IMR-90 (cell line): ENCODE measurements around the gene PRCP. TPM values are rescaled to one million over a fixed set of nuclear protein-coding genes. Genes with fewer than 3 reads are reported as not detected.

Experiments
- ATAC-seq: fragments of 200-7000 bp; cut with Tn5 transposase; 2 replicates; pipeline ENCODE4 v1.9.1; 2020; ENCODE audit warnings: low read depth, mild to moderate bottlenecking, moderate library complexity
- BruUV-seq: library from RNA; stranded (reverse); fragments of 400-500 nt; replicated peaks from 2 replicates; lab custom pipeline; 2021; lab: Mats Ljungman, UMichigan
- CTCF ChIA-PET: fragments of 300-600 bp; formaldehyde crosslinking; extraction: SDS; loops from one replicate; lab custom pipeline; 2021; ENCODE audit warnings: antibody characterized with exemption; lab: Yijun Ruan, JAX
- POLR2A ChIA-PET: fragments of 300-600 bp; sonication (Branson Sonifier 250); formaldehyde crosslinking; loops from one replicate; lab custom pipeline; 2022; ENCODE audit warnings: antibody characterized with exemption; ENCODE audit not compliant: unreplicated experiment; lab: Charles Lee
- DNase-seq: peaks from one replicate; pipeline ENCODE4 v3.0.0; 2013
- H2AFZ ChIP-seq: replicated peaks from 2 replicates; pipeline ENCODE3; 2013; ENCODE audit warnings: low read length, mild to moderate bottlenecking; ENCODE audit not compliant: poor library complexity
- H2AK5ac ChIP-seq: 2 replicates; pipeline ENCODE4 v1.6.1; 2013; ENCODE audit warnings: low read depth, low read length, inconsistent platforms
- H2AK9ac ChIP-seq: replicated peaks from 2 replicates; pipeline ENCODE3; 2013; ENCODE audit warnings: mild to moderate bottlenecking, low read depth, low read length, moderate library complexity; ENCODE audit not compliant: poor library complexity
- H2BK120ac ChIP-seq: 2 replicates; pipeline ENCODE4 v1.6.1; 2013; ENCODE audit warnings: low read depth, low read length, inconsistent platforms
- H2BK15ac ChIP-seq: 3 replicates; pipeline ENCODE4 v1.6.1; 2013; ENCODE audit warnings: low read depth, low read length, inconsistent platforms
- H2BK20ac ChIP-seq: 2 replicates; pipeline ENCODE4 v1.6.1; 2013; ENCODE audit warnings: low read depth, mild to moderate bottlenecking, inconsistent platforms, low read length, moderate library complexity
- H2BK5ac ChIP-seq: 2 replicates; pipeline ENCODE4 v1.6.1; 2013; ENCODE audit warnings: mild to moderate bottlenecking, low read depth, low read length, inconsistent platforms; ENCODE audit not compliant: poor library complexity, severe bottlenecking
- H3K14ac ChIP-seq: replicated peaks from 2 replicates; pipeline ENCODE4 v1.6.1; 2013; ENCODE audit warnings: low read depth, low read length, inconsistent platforms
- H3K18ac ChIP-seq: 2 replicates; pipeline ENCODE4 v1.6.1; 2013; ENCODE audit warnings: low read depth, low read length, control low read depth
- H3K23ac ChIP-seq: 2 replicates; pipeline ENCODE4 v1.6.1; 2013; ENCODE audit warnings: low read depth, low read length, inconsistent platforms
- H3K27ac ChIP-seq: 2 replicates; pipeline ENCODE4 v1.5.1; 2013; ENCODE audit warnings: mild to moderate bottlenecking, control low read depth, low read length; ENCODE audit not compliant: insufficient read depth
- H3K27me3 ChIP-seq: 2 replicates; pipeline ENCODE4 v1.6.1; 2013; ENCODE audit warnings: low read length; ENCODE audit not compliant: control insufficient read depth, insufficient read depth
- H3K36me3 ChIP-seq: 2 replicates; pipeline ENCODE4 v1.6.1; 2013; ENCODE audit warnings: low read length, mixed read lengths; ENCODE audit not compliant: control insufficient read depth, insufficient read depth
- H3K4ac ChIP-seq: 2 replicates; pipeline ENCODE4 v1.6.1; 2013; ENCODE audit warnings: low read depth, low read length, inconsistent platforms
- H3K4me1 ChIP-seq: 2 replicates; pipeline ENCODE4 v1.6.1; 2013; ENCODE audit warnings: low read length, mixed read lengths; ENCODE audit not compliant: control insufficient read depth, insufficient read depth
- H3K4me2 ChIP-seq: 2 replicates; pipeline ENCODE4 v1.6.1; 2013; ENCODE audit warnings: low read depth, mild to moderate bottlenecking, control low read depth, low read length, moderate library complexity
- H3K4me3 ChIP-seq: 2 replicates; pipeline ENCODE4 v1.5.1; 2013; ENCODE audit warnings: low read depth, mild to moderate bottlenecking, control low read depth, low read length, moderate library complexity; ENCODE audit not compliant: insufficient read depth
- H3K56ac ChIP-seq: 2 replicates; pipeline ENCODE4 v1.6.1; 2013; ENCODE audit warnings: low read length, inconsistent platforms; ENCODE audit not compliant: insufficient read depth; ENCODE audit errors: extremely low read depth
- H3K79me1 ChIP-seq, 2 experiments: 2 replicates each; pipeline ENCODE4 v1.6.1; 2013; ENCODE audit warnings: low read length in 2 of 2, inconsistent platforms in 1 of 2, low read depth in 1 of 2
- H3K9ac ChIP-seq: 2 replicates; pipeline ENCODE4 v1.6.1; 2013; ENCODE audit warnings: low read depth, low read length, control low read depth
- H3K9me1 ChIP-seq: 2 replicates; pipeline ENCODE4 v1.6.1; 2013; ENCODE audit warnings: low read length, inconsistent platforms; ENCODE audit not compliant: insufficient read depth
- H3K9me3 ChIP-seq: 2 replicates; pipeline ENCODE4 v1.6.1; 2013; ENCODE audit warnings: low read length; ENCODE audit not compliant: control insufficient read depth, insufficient read depth
- H4K20me1 ChIP-seq: 2 replicates; pipeline ENCODE4 v1.6.1; 2013; ENCODE audit warnings: low read length, inconsistent platforms; ENCODE audit not compliant: insufficient read depth
- H4K5ac ChIP-seq: 2 replicates; pipeline ENCODE4 v1.6.1; 2013; ENCODE audit warnings: mild to moderate bottlenecking, low read depth, low read length, control low read depth
- H4K8ac ChIP-seq, 2 experiments: 2 replicates each; pipeline ENCODE4 v1.6.1; 2013; ENCODE audit warnings: low read depth in 2 of 2, low read length in 2 of 2, control low read depth in 1 of 2, inconsistent platforms in 1 of 2
- H4K91ac ChIP-seq: 2 replicates; pipeline ENCODE4 v1.6.1; 2013; ENCODE audit warnings: low read depth, low read length, inconsistent platforms; ENCODE audit not compliant: insufficient read depth
- CEBPB ChIP-seq: IDR thresholded peaks from 2 replicates; pipeline ENCODE4 v1.6.1; 2012; ENCODE audit warnings: low read depth, low read length, improper control_type of control experiment
- CHD1 ChIP-seq: IDR thresholded peaks from 2 replicates; pipeline ENCODE4 v1.6.1; 2012; ENCODE audit warnings: low read depth, low read length, improper control_type of control experiment
- FOS ChIP-seq: fragments of 150-350 bp; IDR thresholded peaks from 2 replicates; pipeline ENCODE4 v1.6.1; 2016; ENCODE audit warnings: low read depth, low read length
- MAFK ChIP-seq: IDR thresholded peaks from 2 replicates; pipeline ENCODE4 v1.6.1; 2012; ENCODE audit warnings: low read depth, low read length, improper control_type of control experiment
- MAZ ChIP-seq: IDR thresholded peaks from 2 replicates; pipeline ENCODE4 v1.6.1; 2012; ENCODE audit warnings: low read depth, mild to moderate bottlenecking, low read length, improper control_type of control experiment, moderate library complexity, borderline replicate concordance
- RAD21 ChIP-seq: IDR thresholded peaks from 2 replicates; pipeline ENCODE4 v1.6.1; 2012; ENCODE audit warnings: low read length, improper control_type of control experiment
- WGBS, 2 experiments: methylation state at CpG; one replicate each; pipeline versions ENCODE4 v1.1.5 to v1.1.7; 2013; ENCODE audit warnings: missing lambda C conversion rate in 2 of 2; ENCODE audit not compliant: insufficient read length in 1 of 2; ENCODE audit errors: extremely low coverage in 2 of 2; 5-methylcytosine and 5-hydroxymethylcytosine counted together
- dilution Hi-C: fragments of 300-500 bp; cut with HindIII; formaldehyde crosslinking; loops from one replicate; pipeline ENCODE4 v1.14.3; 2018; ENCODE audit warnings: low sequenced_read_pairs; ENCODE audit not compliant: unreplicated experiment
- in situ Hi-C: fragments of 300-500 bp; cut with MboI; formaldehyde crosslinking; loops from 3 replicates; pipeline ENCODE4 v1.14.3; 2019; ENCODE audit warnings: low sequenced_read_pairs, inconsistent platforms, mixed read lengths
- intact Hi-C: fragments of 100-400 bp; cut with micrococcal nuclease; formaldehyde crosslinking; loops from 2 replicates; pipeline ENCODE4 v1.10.0; 2022
- polyA plus RNA-seq, 3 experiments: library from polyadenylated mRNA; depleted of rRNA; stranded (reverse); fragments of >200 nt; gene quantifications; 2 replicates each; pipeline ENCODE4 v1.2.3, GENCODE V29; 2012; ENCODE audit warnings: low replicate concordance in 1 of 3
- total RNA-seq: library from RNA; depleted of rRNA; stranded (reverse); fragments of >200 nt; gene quantifications from 2 replicates; pipeline ENCODE4 v1.2.3, GENCODE V29; 2012
- TF ChIP-seq, protein P1 (sequence below): fragments of 150-350 bp; IDR thresholded peaks from 2 replicates; pipeline ENCODE4 v1.6.1; 2017; ENCODE audit warnings: mild to moderate bottlenecking, antibody characterized with exemption, low read length, low read depth

PRCP gene
- total and polyA plus RNA-seq, 2 of the 4 experiments (the other 2 are of a cell fraction): 31.7 to 64.9 TPM

DNA sequence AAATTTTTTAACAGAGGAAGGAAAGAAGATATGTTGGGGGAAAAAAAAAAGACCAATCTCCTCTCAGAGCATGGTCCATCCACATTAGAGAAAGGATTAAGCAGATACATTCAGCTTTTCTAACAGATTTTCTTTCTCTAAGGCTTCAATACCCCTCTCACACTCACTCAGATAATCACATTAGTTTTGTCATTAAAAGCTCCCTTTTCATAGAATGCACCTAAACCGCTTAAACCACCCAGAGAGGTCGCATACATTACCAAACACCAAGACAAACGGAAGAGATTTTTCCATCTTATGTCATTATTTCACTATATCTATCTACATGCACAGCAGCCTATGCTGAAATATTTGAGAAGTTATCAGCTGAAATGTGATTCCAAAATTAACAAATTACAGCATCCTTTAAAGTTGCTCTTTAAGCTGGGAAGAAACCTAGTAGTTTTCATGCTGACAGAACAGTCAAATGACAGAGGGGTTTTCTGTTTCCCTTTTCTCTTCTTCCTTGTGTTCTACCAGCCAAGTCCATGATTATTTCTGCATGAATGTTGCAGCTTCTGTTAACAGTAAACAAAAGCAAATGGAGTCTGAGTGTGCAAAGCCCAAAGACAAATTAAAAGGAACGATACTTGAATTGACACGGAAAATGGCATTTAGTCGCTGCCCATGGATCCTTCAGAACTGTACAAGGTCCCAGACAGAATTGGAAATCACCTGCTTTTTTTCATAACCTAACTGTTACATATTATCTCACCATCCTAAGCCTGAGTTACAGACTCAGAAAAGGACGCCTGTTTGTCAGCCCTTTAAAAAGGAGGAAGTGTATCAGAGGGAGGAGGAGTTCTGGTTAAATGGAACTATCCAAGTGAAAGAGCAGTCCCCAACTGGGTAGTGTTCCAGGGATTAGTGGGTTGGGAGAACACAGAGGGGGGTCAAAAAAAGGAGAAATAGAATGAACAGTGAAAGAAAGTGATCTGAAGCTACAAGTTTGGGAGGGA lies 54.6 kb downstream of the PRCP start:
- H3K79me1 ChIP-seq: no peaks in the 10 kb centered on the region
- no peak overlapping the region for H2BK5ac ChIP-seq
- H2BK20ac ChIP-seq: no peak overlapping the region
- H3K9me1 ChIP-seq: no peaks in the 10 kb centered on the region; the same call in 1 of the 2 replicates
- H3K4me3 ChIP-seq: no peak overlapping the region
- H4K20me1 ChIP-seq: no peaks in the 10 kb centered on the region
- no peak overlapping the region for H3K4ac ChIP-seq
- no peak overlapping the region for H3K23ac ChIP-seq
- H3K36me3 ChIP-seq: 0 out of 2 replicates have a peak, but pooled peaks cover 2% of the 10 kb centered on the region
- no peak overlapping the region for H2AK9ac ChIP-seq
- H4K8ac ChIP-seq: no peak overlapping the region
- intact Hi-C loops: no loop called here
- ATAC-seq (no peak), DNase-seq (no peak)
- H3K27ac ChIP-seq: no peak overlapping the region
- POLR2A ChIA-PET: no interaction called here
- WGBS, 2 experiments: 90% methylated on average over 2 of the region's 7 CpGs; no CpG with 5 or more reads in 1 of the 2 experiments
- no peak overlapping the region for H3K18ac ChIP-seq
- no peak overlapping the region for H2AFZ ChIP-seq
- no peak overlapping the region for H2BK15ac ChIP-seq
- CTCF ChIA-PET: interaction anchor here (0.6 kb wide), 1 partner anchor 22 kb away, joined by 5 read pairs; no protein-coding TSS in a partner anchor
- no peak overlapping the region for H4K5ac ChIP-seq
- H3K27me3 ChIP-seq: no peaks in the 10 kb centered on the region
- H2BK120ac ChIP-seq: no peak overlapping the region
- no peak overlapping the region for H2AK5ac ChIP-seq
- H4K91ac ChIP-seq: no peak overlapping the region
- H3K9ac ChIP-seq: no peak overlapping the region
- TF ChIP-seq CEBPB (no peak), FOS (no peak), MAZ (no peak), MAFK (no peak), RAD21 (no peak), CHD1 (no peak)
- TF ChIP-seq, protein P1, sequence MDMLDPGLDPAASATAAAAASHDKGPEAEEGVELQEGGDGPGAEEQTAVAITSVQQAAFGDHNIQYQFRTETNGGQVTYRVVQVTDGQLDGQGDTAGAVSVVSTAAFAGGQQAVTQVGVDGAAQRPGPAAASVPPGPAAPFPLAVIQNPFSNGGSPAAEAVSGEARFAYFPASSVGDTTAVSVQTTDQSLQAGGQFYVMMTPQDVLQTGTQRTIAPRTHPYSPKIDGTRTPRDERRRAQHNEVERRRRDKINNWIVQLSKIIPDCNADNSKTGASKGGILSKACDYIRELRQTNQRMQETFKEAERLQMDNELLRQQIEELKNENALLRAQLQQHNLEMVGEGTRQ: no peak
- H3K4me1 ChIP-seq: no peaks in the 10 kb centered on the region
- in situ Hi-C loops: no loop called here
- no peak overlapping the region for H3K14ac ChIP-seq
- no TSS peak for BruUV-seq
- dilution Hi-C loops: no loop called here
- no peaks in the 10 kb centered on the region for H3K9me3 ChIP-seq
- no peak overlapping the region for H3K56ac ChIP-seq
- H3K4me2 ChIP-seq: no peak overlapping the region
